NCI-H2196 treated with DMSO at 0.1 percent for 48 hours (cell line): ENCODE measurements around the gene CDK17.
"Not testable (repeated sequence)": the region's sequence is repeated elsewhere in the genome, so short reads cannot be mapped to it uniquely, and the experiment has no call there.

ENCODE experiments used
- DNase-seq: peaks from one replicate; lab custom pipeline; 2025; ENCODE audit not compliant: unreplicated experiment; lab: John Stamatoyannopoulos, UW

The CDK17 gene

DNA sequence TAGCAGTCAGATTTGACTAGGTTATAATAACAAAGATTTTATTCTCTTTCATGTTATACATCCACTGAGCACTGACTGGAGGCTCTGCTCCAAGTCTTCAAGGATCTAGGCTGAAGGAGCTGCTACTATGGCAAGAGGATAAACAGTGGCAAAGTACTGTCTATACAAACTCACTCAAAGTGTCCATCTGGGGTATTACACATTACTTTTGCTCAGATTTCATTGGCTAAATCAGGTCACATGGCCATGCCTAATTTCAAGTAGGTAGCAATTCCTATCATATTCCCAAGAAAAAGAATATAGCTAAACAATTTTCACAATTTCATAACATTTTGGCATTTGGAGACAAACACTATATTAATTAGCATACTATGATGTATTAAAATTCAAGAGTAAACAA, 40.9 kb downstream of the CDK17 start:
- DNase-seq, result no peak

DNA sequence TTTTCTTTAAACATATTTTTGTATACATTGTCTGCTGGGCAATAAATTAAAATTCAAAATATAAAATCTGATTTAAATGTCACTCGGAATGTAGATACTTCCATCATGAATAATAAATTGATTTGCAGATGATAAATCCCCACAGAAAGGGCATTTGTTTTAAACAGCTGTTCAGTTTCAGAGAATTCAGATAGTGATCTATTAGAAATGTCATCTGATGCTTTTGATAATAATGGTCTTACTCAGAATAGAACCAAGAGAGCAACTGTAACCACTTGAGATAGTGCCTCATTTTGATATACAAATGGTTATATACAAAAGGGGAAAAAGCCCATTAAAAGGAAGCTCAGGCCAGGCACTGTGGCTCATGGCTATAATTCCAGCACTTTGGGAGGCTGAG, 43.4 kb downstream of the CDK17 start:
- DNase-seq, result no peak

- no peak for DNase-seq
Observed at GRCh38 chr12:96354844-96355534, 45.2 kb downstream of the CDK17 start.

- DNase-seq, result no peak
Observed at GRCh38 chr12:96354326-96354725, 45.9 kb downstream of the CDK17 start.

GRCh38 chr12:96352161-96352835, 47.9 kb downstream of the CDK17 start:
- DNase-seq, result no peak

DNA sequence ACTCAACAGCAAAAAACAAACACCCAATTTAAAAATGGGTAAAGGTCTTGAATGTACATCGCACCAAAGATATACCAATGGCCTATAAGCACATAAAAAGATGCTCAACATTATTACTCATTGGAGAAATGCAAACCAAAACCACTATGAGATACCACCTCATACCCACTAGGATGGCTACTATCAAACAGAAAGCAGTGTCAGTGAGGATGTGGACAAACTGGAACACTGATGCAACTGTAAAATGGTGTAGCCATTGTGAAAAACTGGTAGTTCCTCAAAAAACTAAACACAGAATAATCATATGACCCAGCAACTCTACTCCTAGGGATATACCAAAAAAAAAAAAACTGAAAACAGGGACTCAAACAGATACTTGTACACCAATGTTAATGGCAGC, 49.3 kb downstream of the CDK17 start:
- DNase-seq, result no peak

- no peak for DNase-seq
Observed at GRCh38 chr12:96347130-96347699, 53.0 kb downstream of the CDK17 start.

DNA sequence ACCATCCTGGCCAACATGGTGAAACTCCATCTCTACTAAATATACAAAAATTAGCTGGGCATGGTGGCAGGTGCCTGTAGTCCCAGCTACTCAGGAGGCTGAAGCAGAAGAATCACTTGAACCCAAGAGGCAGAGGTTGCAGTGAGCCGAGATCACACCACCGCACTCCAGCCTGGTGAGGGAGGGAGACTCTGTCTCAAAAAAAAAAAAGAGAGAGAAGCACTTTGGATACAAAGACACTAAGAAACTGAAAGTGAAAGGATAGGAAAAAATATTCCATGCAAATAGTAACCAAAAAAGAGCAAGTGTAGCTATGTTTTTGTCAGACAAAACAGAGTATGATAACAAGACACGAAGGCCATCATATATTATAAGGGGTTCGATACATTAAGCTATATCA, 53.5 kb downstream of the CDK17 start:
- DNase-seq, result not testable (repeated sequence)

DNA sequence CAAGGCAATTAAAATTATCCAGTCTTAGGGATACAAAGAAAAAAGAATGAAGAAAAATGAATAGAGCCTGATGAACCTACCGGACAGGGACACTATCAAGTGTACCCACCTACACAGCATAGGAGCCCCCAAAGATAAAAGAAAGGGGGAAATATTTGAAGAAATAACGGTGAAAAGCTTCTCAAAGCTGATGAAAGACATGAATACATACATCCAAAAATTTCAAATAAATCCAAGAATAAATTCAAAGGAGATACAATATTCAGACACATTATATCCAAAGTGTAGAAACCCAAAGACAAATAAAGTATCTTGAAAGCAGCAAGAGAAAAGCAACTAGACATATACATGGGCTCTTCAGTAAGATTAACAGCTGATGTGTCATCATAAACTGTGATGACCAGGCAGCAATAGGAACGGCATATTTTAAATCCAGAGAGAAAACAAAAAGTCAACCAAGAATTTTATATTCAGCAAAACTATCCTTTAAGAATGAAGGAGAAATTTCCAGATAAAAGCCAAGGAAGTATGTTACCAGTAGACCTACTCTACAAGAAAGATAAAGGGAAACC, 56.0 kb downstream of the CDK17 start:
- no peak for DNase-seq

GRCh38 chr12:96343347-96343954, 56.8 kb downstream of the CDK17 start:
- no peak for DNase-seq

DNA sequence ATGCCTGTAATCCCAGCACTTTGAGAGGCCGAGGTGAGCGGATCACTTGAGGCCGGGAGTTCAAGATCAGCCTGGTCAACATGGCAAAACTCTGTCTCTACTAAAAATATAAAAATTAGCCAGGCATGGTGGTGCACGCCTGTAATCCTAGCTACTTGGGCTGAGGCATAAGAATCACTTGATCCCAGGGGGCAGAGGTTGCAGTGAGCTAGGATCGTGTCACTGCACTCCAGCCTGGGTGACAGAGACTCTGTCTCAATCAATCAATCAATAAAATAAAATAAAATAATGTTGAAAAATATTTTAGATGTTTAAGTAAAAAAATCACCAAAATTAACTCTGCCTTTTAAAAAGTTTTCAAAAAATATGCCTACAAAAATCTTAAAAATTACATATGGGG, 60.6 kb downstream of the CDK17 start:
- DNase-seq, result not testable (repeated sequence)

DNA sequence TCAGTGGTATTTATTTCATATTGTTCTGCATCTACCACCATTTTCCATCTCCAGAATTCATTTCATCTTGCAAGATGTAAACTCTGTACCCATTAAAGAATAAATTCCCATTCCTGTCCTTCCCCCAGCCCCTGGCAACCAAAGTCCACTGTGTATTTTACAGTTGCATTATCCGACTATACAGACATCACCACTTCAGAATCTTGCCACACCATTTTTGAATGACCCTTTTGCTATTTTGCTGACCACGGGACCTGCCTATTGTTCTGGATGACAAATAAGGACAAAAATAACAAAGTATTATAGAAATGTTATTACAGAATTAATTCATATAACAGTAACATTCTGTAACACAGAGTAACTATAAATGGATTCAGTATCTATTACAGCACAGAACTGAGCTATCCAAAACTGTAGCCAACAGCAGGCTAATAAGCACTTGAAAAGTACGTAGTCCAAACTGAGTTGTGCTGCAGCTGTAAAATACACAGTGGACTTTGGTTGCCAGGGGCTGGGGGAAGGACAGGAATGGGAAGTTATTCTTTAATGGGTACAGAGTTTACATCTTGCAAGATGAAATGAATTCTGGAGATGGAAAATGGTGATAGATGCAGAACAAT, 61.3 kb downstream of the CDK17 start:
- DNase-seq, result no peak

DNA sequence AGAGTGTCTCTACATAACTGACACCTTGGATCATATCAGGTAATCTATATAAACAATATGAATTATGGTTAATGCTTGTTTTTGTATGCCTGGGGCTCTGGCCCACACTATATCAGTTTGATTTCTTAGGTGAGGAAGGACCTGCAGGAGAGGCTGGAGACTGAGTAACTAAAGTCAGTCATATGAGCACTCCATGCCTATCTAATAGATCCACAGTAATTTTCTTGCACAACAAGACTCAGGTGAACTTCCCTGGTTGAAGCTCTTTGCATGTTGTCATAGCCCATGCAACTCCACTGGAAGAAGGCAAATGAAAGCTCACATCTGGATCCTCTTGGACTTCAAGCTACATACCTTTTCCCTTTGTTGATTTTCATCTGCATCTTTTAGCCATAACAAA, 62.3 kb downstream of the CDK17 start:
- no peak for DNase-seq

DNA sequence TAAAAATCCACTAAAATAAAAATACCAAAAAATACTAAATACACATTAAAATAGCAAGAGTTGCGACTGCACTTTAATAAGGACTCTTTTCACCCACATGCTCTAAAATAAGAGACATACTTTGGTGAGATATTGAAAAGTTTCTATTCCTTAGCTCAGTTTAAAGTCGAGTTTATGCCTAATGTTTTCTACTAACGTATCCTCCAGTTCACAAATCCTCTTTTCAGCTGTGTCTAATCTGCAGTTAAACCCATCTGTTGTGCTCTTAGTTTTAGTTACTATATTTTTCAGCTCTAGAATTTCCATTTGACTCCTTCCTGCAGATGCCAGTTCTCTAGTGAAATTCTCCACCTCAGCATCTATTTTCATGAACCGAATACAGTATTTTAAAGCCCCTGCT, 63.8 kb downstream of the CDK17 start:
- DNase-seq, result no peak

DNA sequence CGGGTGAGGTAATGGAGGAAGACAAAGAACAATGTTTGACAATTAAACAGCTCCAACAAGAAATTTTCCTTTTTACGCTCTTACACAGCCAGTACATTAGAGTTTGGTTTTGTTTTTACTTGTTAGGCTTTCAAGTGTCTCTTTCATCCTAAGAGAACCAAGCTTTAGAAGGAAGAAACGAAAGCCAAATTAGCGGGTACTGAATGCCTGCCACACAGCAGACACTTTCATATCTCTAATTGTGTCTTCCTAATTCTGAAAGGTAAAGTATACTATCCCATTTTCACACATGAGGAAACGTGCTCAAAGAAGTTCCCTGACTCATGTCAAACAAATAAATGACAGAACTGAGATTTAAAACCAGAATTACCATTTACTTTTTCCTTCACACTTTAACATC, 65.0 kb downstream of the CDK17 start:
- DNase-seq, result no peak

- DNase-seq, result no peak
Observed at GRCh38 chr12:96334502-96334901, 65.7 kb downstream of the CDK17 start.

DNA sequence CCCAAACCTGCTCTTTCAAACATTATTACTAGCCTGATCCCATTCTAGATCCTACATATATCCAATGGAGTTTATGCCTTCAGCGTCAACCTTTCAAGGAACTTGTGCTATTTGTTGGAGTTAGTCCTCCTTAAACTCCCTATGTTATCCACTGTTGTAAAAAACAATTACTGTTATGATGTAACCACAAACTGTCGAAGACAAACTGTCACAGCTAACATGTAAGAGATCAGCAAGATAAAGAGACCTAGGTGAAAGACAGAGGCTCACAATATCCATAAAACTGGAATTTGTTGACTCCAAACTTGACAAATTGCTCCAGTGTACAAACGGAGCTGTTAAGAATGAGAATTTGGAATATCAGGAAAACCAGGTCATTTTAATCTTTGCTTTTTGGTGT, 70.7 kb downstream of the CDK17 start:
- no peak for DNase-seq

DNA sequence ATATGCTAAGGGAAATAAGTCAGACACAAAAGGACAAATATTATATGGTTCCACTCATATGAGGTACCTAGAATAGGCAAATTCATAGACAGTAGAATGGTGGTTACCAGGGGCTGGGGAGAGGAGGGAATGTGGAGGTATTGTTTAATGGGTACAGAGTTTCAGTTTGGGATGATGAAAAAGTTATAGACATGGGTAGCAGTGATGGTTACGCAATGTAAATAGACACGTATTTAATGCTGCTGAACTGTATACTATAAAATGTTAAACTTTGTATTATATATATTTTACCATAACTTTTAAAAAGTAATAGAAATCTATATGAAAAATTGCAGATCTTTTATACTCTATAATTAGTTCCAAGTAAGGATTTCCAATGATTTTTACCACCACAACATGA, 71.2 kb downstream of the CDK17 start:
- no peak for DNase-seq

DNA sequence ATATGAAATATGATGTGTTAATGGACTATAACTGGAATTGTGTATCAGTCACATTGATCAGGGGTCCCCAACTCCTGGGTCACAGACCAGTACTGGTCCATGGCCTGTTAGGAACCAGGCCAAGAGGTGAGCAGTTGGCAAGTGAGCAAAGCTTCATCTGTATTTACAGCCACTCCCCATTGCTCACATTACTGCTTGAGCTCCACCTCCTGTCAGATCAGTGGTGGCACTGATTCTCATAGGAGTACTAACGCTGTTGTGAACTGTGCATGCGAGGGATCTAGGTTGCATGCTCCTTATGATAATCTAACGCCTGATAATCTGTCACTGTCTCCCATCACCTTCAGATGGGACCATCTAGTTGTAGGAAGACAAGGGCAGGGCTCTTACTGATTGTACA, 72.3 kb downstream of the CDK17 start:
- DNase-seq, result no peak

- DNase-seq, result no peak
Observed at GRCh38 chr12:96327346-96327745, 72.9 kb downstream of the CDK17 start.

DNA sequence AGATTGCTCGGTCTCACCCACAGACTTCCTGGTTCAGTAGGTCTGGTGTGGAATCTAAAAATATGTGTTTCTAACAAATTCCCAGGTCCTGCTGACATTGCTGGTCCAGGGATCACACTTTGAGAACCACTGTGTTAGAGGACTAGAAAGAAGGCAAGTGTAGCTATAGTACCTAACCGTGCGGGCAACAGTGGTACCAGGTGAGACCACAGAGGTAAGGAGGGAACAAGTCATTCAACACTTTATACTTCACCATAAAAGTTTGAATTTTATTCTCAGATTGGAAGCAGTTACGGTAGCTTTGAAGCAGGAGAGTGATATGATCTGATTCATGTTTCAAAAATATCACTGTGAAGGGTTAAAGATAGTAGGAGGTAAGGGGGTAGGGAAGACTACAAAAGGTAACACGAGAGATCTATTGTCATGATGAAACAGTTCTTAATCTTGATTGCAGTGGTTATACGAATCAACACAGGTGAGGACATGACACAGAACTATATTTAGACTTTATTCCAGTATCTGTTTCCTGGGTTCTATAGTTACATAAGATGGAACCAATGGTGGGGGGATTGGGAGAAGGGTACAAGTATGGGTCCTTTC, 73.5 kb downstream of the CDK17 start:
- DNase-seq, result no peak
